Body of pancreas (tissue), 4 donors: ENCODE data around the gene PEX14. TPM values are rescaled to one million over a fixed set of nuclear protein-coding genes. Genes with fewer than 3 reads are reported as not detected.
A peak's percentile ranks its signal among the peaks of the same experiment; 100 is the strongest.

Experiments used
- ATAC-seq: fragments of 150-250 bp; one replicate; pipeline ENCODE4 v1.9.1; 2016
- DNase-seq, 4 donors: peaks; one replicate each; pipeline ENCODE4 v3.0.0-alpha.2; 2019
- H3K27ac ChIP-seq, 4 donors: fragments of 200-600 bp; sonication (generic); 1 replicate in 3 of 4; 2 replicates in 1 of 4; pipeline versions ENCODE4 v1.5.1 to v1.6.1; 2016 to 2019; ENCODE audit warnings: mild to moderate bottlenecking in 1 of 4, mixed read lengths in 1 of 4, moderate library complexity in 1 of 4
- H3K27me3 ChIP-seq, 2 donors: fragments of 200-600 bp; sonication (generic); one replicate each; pipeline ENCODE4 v1.6.0; 2016; ENCODE audit warnings: mild to moderate bottlenecking in 1 of 2
- H3K36me3 ChIP-seq, 2 donors: fragments of 200-600 bp; sonication (generic); replicated peaks in 1 of 2; 2 replicates each; pipeline ENCODE4 v1.5.1; 2016; ENCODE audit warnings: low read depth in 2 of 2; ENCODE audit not compliant: insufficient read depth in 1 of 2
- H3K4me1 ChIP-seq: fragments of 200-600 bp; sonication (generic); one replicate; pipeline ENCODE4 v1.6.0; 2016
- H3K4me3 ChIP-seq, 2 donors: fragments of 200-600 bp; sonication (generic); 1 replicate in 1 of 2; 2 replicates in 1 of 2; pipeline ENCODE4 v1.5.1; 2016 to 2019
- H3K9me3 ChIP-seq, 3 donors: fragments of 200-600 bp; sonication (generic); 1 replicate in 2 of 3; 2 replicates in 1 of 3; pipeline ENCODE4 v1.5.1; 2016
- CTCF ChIP-seq, 7 experiments: fragments of 450-650 bp in 4 of 7; fragments of 200-600 bp in 3 of 7; sonication (generic) in 3 of 7; IDR thresholded peaks; one replicate each; pipeline ENCODE4 v1.5.1; 2016 to 2019; ENCODE audit warnings: antibody characterized with exemption in 7 of 7
- POLR2A ChIP-seq, 3 donors: fragments of 450-650 bp; IDR thresholded peaks; one replicate each; pipeline ENCODE4 v1.6.1; 2016; ENCODE audit warnings: antibody characterized with exemption in 3 of 3, mild to moderate bottlenecking in 2 of 3
- WGBS, 2 donors: methylation state at CpG; one replicate each; pipeline ENCODE4 v1.1.5; 2017; 5-methylcytosine and 5-hydroxymethylcytosine counted together
- intact Hi-C: fragments of 100-400 bp; cut with DNase I; formaldehyde crosslinking; loops from one replicate; pipeline ENCODE4 v1.15.1; 2023
- total RNA-seq, 2 donors: library from RNA; depleted of rRNA; stranded (reverse); fragments of >200 nt; gene quantifications; one replicate each; pipeline ENCODE4 v1.1.0, GENCODE V29; 2016

PEX14 gene
- total RNA-seq, 2 donors from 2014 or later, result 8.6 to 8.8 TPM

GRCh38 chr1:10457875-10458274 lies 16.9 kb upstream of the PEX14 start:
- DNase-seq (no peak), ATAC-seq (no peak)
- Histone ChIP-seq H3K27me3 (no peaks in the 10 kb centered on the region), H3K9me3 (no peaks in the 10 kb centered on the region), H3K36me3 (peaks cover 0 to 10% of the 10 kb centered on the region in 2 donors), H3K4me1 (no peaks in the 10 kb centered on the region), H3K4me3 (no peak overlapping the region), H3K27ac (no peak overlapping the region)
- intact Hi-C loops, result no loop called here
- WGBS, 2 donors, result 74 to 75% methylated on average over 9 of the region's 9 CpGs
- TF ChIP-seq POLR2A (IDR thresholded peaks at IDR 0.05) (no peak), CTCF (IDR thresholded peaks at IDR 0.05) (no peak)

- DNase-seq (peak in 2 of 4 donors; percentile 7 to 9), ATAC-seq (no peak)
- 54 to 65% methylated on average over 3 of the region's 3 CpGs for WGBS, 2 donors
- TF ChIP-seq POLR2A (IDR thresholded peaks at IDR 0.05), result no peak
- TF ChIP-seq CTCF (IDR thresholded peaks at IDR 0.05), result no peak
- no peaks in the 10 kb centered on the region for H3K9me3 ChIP-seq
- no peak overlapping the region for H3K4me3 ChIP-seq
- H3K27me3 ChIP-seq, result no peaks in the 10 kb centered on the region
- no peak overlapping the region for H3K27ac ChIP-seq
- no peaks in the 10 kb centered on the region for H3K4me1 ChIP-seq
- peaks cover 0 to 15% of the 10 kb centered on the region in 2 donors for H3K36me3 ChIP-seq
- intact Hi-C loops, result no loop called here
These were observed 15.6 kb upstream of the PEX14 start for GRCh38 chr1:10459184-10459583.

GRCh38 chr1:10467078-10467477 lies 7.7 kb upstream of the PEX14 start:
- 97 to 100% methylated on average over 2 of the region's 2 CpGs for WGBS, 2 donors
- peaks cover 13% of the 10 kb centered on the region for H3K4me1 ChIP-seq
- H3K27me3 ChIP-seq, result no peaks in the 10 kb centered on the region
- no peaks in the 10 kb centered on the region for H3K9me3 ChIP-seq
- no peak for ATAC-seq
- DNase-seq, result no peak
- TF ChIP-seq CTCF (IDR thresholded peaks at IDR 0.05) (no peak), POLR2A (IDR thresholded peaks at IDR 0.05) (no peak)
- H3K36me3 ChIP-seq, result peaks cover 0 to 24% of the 10 kb centered on the region in 2 donors
- intact Hi-C loops, result no loop called here
- no peak overlapping the region for H3K4me3 ChIP-seq
- no peak overlapping the region for H3K27ac ChIP-seq

- no peak for ATAC-seq
- H3K27me3 ChIP-seq, result no peaks in the 10 kb centered on the region
- intact Hi-C loops, result no loop called here
These were observed 4.7 kb upstream of the PEX14 start for GRCh38 chr1:10470043-10470442.

More at GRCh38 chr1:10470043-10470442, 4.7 kb upstream of the PEX14 start:
- H3K9me3 ChIP-seq, result no peaks in the 10 kb centered on the region
- TF ChIP-seq POLR2A (IDR thresholded peaks at IDR 0.05) (no peak), CTCF (IDR thresholded peaks at IDR 0.05) (no peak)
- WGBS, 2 donors, result 93 to 94% methylated on average over 4 of the region's 4 CpGs
- peaks cover 17% of the 10 kb centered on the region for H3K4me1 ChIP-seq
- no peak overlapping the region for H3K4me3 ChIP-seq
- H3K36me3 ChIP-seq, result peaks cover 0 to 10% of the 10 kb centered on the region in 2 donors
- H3K27ac ChIP-seq, result no peak overlapping the region
- DNase-seq, result no peak
